Naive thymus-derived CD8-positive, alpha-beta T cell (primary cell): ENCODE results near the gene PPP1R14C. TPM values are rescaled to one million over a fixed set of nuclear protein-coding genes. Genes with fewer than 3 reads are reported as not detected.
"Not testable (repeated sequence)": the region's sequence is repeated elsewhere in the genome, so short reads cannot be mapped to it uniquely, and the experiment has no call there.

Experiments used
- ATAC-seq, 2 donors: fragments of 150-1000 bp; cut with Tn5 transposase in 1 of 2; sonication (Bioruptor Pico), chemical (Tn5 transposase) in 1 of 2; 1 replicate in 1 of 2; 2 replicates in 1 of 2; pipeline ENCODE4 v1.10.0; 2021; ENCODE audit warnings: mild to moderate bottlenecking in 2 of 2, moderate library complexity in 2 of 2
- POLR2A ChIA-PET: fragments of 350-600 bp; sonication (Branson Sonifier 250); formaldehyde crosslinking; loops from one replicate; lab custom pipeline; 2021; ENCODE audit warnings: antibody characterized with exemption; lab: Charles Lee
- DNase-seq, 10 donors: peaks; one replicate each; pipeline versions ENCODE4 v3.0.0 to v3.0.0-alpha.2; 2020 to 2022
- H3K27ac Mint-ChIP-seq, 10 donors: one replicate each; pipeline ENCODE4 v1.8.0; 2020 to 2022; ENCODE audit warnings: mild to moderate bottlenecking in 10 of 10, mixed read lengths in 10 of 10, moderate library complexity in 4 of 10, inconsistent platforms in 1 of 10
- H3K27me3 Mint-ChIP-seq, 5 donors: one replicate each; pipeline ENCODE4 v1.8.0; 2021 to 2022; ENCODE audit warnings: mixed read lengths in 5 of 5
- H3K36me3 Mint-ChIP-seq, 3 donors: one replicate each; pipeline ENCODE4 v1.8.0; 2020 to 2022; ENCODE audit warnings: mixed read lengths in 3 of 3, mild to moderate bottlenecking in 2 of 3, inconsistent platforms in 1 of 3
- H3K4me1 Mint-ChIP-seq, 4 donors: one replicate each; pipeline ENCODE4 v1.8.0; 2021 to 2022; ENCODE audit warnings: mixed read lengths in 4 of 4
- H3K4me3 Mint-ChIP-seq, 10 donors: one replicate each; pipeline ENCODE4 v1.8.0; 2020 to 2022; ENCODE audit warnings: mild to moderate bottlenecking in 10 of 10, mixed read lengths in 10 of 10, moderate library complexity in 6 of 10, inconsistent platforms in 1 of 10
- H3K9me3 Mint-ChIP-seq, 9 donors: one replicate each; pipeline ENCODE4 v1.8.0; 2020 to 2022; ENCODE audit warnings: mixed read lengths in 9 of 9, mild to moderate bottlenecking in 3 of 9, inconsistent platforms in 1 of 9, moderate library complexity in 1 of 9
- polyA plus RNA-seq, 3 donors: library from polyadenylated mRNA; unstranded; fragments of 300-500 nt; fragmentation: Illumina TruSeq; gene quantifications; one replicate each; pipeline ENCODE4 v1.2.3, GENCODE V29; 2021
- total RNA-seq, 8 experiments: library from RNA in 2 of 8; stranded (reverse) in 2 of 8; gene quantifications; one replicate each; pipeline ENCODE4 v1.2.3 and lab custom pipeline; 2021 to 2026

PPP1R14C gene
- total and polyA plus RNA-seq, 5 experiments from 2014 or later: 0.24 TPM; not detected in 4

DNA sequence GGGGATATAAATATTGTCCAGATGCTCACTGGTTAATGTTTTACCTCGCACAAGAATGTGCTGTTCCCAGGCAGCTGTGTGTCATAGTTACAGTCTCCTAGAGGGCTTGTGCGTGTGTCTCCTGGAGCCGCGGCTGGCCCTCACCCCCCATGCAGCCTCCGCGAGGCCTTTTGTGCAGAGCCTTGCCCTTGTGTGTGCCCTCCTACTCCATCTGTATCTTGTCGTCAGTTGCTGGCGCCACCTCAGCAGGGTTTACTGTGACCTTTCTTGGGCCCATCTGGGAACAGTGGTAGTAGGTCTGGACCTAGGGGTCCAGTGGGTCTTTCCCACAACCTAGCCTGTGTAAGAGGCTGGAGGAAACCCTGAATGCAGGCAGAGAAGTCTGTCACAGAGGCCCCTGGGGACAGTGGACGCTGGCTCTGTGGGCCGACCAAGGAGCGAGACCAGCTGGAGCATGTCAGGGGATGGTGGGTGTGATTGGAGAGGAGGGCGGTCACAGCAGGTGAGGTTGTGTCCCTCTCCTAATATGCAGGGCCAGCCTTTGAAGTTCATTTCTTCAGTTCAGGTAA is 35.2 kb downstream of the PPP1R14C start:
- Mint-ChIP-seq H3K27me3 (peaks cover 0 to 8% (median 4%) of the 10 kb centered on the region in 5 donors), H3K9me3 (no peaks in the 10 kb centered on the region)

DNA sequence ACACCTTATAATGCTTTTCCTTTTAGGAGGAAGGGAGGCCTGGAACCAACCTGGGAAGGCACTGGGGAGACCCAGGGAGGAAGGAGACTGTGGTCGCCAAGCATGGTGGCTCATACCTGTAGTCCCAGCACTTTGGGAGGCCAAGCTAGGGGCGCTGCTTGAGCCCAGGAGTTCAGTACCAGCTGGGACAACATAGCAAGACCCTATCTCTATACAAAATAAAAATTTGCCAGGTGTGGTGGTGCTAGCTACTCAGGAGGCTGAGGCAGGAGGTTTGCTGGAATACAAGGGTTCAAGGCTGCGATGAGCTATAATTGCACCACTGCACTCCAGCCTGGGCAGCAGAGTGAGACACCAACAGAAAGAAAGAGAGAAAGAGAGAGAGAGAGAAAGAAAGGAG is 36.2 kb downstream of the PPP1R14C start:
- H3K4me1 Mint-ChIP-seq: peaks cover 0 to 13% (median 0%) of the 10 kb centered on the region in 4 donors
- POLR2A ChIA-PET: no interaction called here
- H3K36me3 Mint-ChIP-seq: no peaks in the 10 kb centered on the region
- no peak overlapping the region for H3K4me3 Mint-ChIP-seq
- H3K27me3 Mint-ChIP-seq: peaks cover 0 to 8% (median 1%) of the 10 kb centered on the region in 5 donors
- no peak for DNase-seq
- no peaks in the 10 kb centered on the region for H3K9me3 Mint-ChIP-seq
- no peak overlapping the region for H3K27ac Mint-ChIP-seq
- ATAC-seq: no peak

More for the DNA sequence above, 35.2 kb downstream of the PPP1R14C start:
- peaks cover 0 to 7% (median 0%) of the 10 kb centered on the region in 4 donors for H3K4me1 Mint-ChIP-seq
- no peaks in the 10 kb centered on the region for H3K36me3 Mint-ChIP-seq
- POLR2A ChIA-PET: no interaction called here
- no peak overlapping the region for H3K27ac Mint-ChIP-seq
- ATAC-seq: no peak
- no peak overlapping the region for H3K4me3 Mint-ChIP-seq
- no peak for DNase-seq

DNA sequence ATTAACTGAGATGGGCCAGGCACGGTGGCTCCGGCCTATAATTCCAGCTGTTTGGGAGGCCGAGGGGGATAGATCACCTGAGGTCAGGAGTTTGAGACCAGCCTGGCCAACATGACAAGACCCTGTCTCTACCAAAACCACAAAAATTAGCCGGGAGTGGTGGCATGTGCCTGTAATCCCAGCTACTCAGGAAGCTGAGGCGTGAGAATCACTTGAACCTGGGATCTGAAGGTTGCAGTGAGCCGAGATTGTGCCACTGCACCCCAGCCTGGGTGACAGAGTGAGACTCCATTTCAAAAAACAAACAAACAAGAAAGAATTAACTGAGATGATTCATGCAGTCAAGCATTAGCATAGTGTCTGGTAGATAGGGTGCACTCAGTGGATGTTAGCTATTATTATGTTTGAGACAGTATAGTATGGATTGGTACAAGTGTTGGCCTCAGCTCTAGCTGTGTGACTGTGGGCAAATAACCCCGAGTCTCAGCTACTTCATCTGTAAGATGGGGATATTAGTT is 37.1 kb downstream of the PPP1R14C start:
- H3K27ac Mint-ChIP-seq, H3K4me3 Mint-ChIP-seq, H3K9me3 Mint-ChIP-seq, ATAC-seq, DNase-seq, H3K36me3 Mint-ChIP-seq: not testable (repeated sequence)
- POLR2A ChIA-PET: interaction anchor here (0.8 kb wide), 1 partner anchor 75 kb away, joined by 3 read pairs; no protein-coding TSS in a partner anchor
- Mint-ChIP-seq H3K4me1 (peaks cover 0 to 20% (median under 1%) of the 10 kb centered on the region in 4 donors), H3K27me3 (peaks cover 0 to 15% (median 1%) of the 10 kb centered on the region in 5 donors)

DNA sequence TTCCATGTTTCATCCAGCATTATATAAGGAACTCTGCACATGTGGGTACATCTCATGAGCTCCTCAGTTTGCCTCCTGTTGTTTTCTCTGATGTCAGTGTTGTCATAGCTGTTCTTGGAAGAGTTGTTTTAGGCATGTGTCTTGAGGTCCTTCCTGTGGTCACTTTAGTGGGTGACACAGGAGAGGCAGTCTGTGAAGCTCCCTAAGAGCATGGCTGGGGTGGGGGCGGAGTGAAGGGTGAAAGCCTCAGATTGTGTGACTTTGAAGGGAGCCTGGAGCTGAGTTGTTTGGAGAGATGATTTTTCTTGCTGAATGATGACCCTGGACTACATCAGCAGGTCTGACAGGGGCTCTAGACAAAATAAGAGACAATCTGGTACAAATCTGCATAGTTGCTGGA is 37.7 kb downstream of the PPP1R14C start:
- Mint-ChIP-seq H3K27me3 (peaks cover 0 to 19% (median 0%) of the 10 kb centered on the region in 5 donors), H3K9me3 (no peaks in the 10 kb centered on the region), H3K4me3 (no peak overlapping the region), H3K4me1 (peaks cover 0 to 26% (median under 1%) of the 10 kb centered on the region in 4 donors), H3K27ac (no peak overlapping the region), H3K36me3 (no peaks in the 10 kb centered on the region)
- DNase-seq (no peak), ATAC-seq (no peak)
- POLR2A ChIA-PET: interaction anchor here (0.6 to 0.8 kb wide), 2 partner anchors 16 to 76 kb away, joined by 3 to 4 read pairs; no protein-coding TSS in a partner anchor

DNA sequence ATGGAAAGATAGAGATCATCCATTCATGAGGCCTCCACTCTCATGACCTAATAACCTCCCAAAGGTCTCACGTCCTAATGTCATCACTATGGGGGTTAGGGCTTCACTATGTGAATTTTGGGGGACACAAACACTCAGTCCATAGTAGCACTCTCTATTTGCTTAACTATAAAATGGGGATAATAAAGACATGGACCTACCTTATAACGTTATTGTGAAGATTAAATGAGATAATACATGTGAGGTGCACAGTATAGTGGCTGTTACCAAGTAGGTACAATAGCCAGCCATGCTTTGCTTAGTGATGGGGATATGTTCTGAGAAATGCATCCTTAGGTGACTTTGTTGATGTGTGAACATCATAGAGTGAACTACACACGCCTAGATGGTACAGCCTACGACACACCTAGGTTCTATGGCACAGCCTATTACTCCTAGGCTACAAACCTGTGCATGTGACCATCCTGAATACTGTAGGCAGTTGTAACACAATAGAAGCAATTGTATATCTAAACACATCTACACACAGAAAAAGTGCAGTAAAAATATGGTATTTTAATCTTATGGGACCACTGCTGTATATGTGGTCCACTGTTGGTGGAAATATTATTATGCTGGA is 39.7 kb downstream of the PPP1R14C start:
- Mint-ChIP-seq H3K27me3 (peaks cover 0 to 23% (median 0%) of the 10 kb centered on the region in 5 donors), H3K9me3 (peaks cover 0 to under 1% (median 0%) of the 10 kb centered on the region in 9 donors), H3K4me1 (peaks cover 0 to 28% (median under 1%) of the 10 kb centered on the region in 4 donors), H3K4me3 (no peak overlapping the region), H3K27ac (no peak overlapping the region), H3K36me3 (no peaks in the 10 kb centered on the region)
- POLR2A ChIA-PET: no interaction called here
- no peak for DNase-seq
- no peak for ATAC-seq

DNA sequence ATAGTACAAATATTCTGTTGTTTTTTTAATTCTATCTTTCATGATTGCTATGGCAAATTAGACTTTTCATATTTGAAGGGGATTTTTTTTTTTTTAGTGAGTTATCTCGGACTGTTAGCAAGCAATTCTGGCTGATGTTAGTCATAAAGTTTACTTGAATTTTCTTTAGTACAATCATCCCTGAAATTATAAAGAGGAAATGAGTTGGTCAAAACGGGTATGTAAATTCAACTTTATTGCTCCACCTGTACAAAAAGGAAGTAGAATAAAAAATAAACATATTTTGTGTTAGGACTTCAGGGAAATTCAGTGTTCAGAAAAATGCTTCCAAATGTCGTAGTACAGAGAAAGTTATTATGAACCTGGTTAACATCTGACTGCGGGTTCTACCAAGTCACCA is 40.3 kb downstream of the PPP1R14C start:
- POLR2A ChIA-PET: no interaction called here
- Mint-ChIP-seq H3K4me1 (peaks cover 0 to 28% (median under 1%) of the 10 kb centered on the region in 4 donors), H3K9me3 (peaks cover 0 to 6% (median 0%) of the 10 kb centered on the region in 9 donors), H3K4me3 (no peak overlapping the region), H3K27ac (no peak overlapping the region), H3K27me3 (peaks cover 0 to 23% (median 0%) of the 10 kb centered on the region in 5 donors), H3K36me3 (no peaks in the 10 kb centered on the region)
- no peak for DNase-seq
- ATAC-seq: no peak

DNA sequence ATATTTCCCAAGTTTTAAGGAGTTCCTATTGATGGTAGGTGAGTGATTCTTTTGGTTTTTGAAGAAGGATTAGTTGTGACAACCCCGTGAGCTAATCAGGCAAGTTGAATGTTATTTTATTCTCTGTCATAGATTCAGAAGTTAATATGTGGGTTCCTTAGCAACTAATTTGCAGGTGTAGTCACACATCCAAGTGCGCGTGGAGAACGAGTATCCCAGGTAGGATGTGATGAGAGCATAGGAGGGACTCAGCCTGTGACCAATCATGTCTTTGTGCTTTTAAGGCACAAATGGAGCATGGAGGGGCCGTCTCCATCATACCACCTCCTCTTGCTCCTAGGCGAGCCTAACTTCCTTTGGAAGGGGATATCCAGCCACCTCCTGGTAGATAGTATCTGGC is 41.1 kb downstream of the PPP1R14C start:
- Mint-ChIP-seq H3K4me1 (peaks cover 0 to 28% (median under 1%) of the 10 kb centered on the region in 4 donors), H3K27me3 (peaks cover 0 to 21% (median 0%) of the 10 kb centered on the region in 5 donors), H3K9me3 (peaks cover 0 to 7% (median 0%) of the 10 kb centered on the region in 9 donors), H3K36me3 (no peaks in the 10 kb centered on the region), H3K4me3 (no peak overlapping the region), H3K27ac (no peak overlapping the region)
- POLR2A ChIA-PET: no interaction called here
- ATAC-seq: no peak
- no peak for DNase-seq

DNA sequence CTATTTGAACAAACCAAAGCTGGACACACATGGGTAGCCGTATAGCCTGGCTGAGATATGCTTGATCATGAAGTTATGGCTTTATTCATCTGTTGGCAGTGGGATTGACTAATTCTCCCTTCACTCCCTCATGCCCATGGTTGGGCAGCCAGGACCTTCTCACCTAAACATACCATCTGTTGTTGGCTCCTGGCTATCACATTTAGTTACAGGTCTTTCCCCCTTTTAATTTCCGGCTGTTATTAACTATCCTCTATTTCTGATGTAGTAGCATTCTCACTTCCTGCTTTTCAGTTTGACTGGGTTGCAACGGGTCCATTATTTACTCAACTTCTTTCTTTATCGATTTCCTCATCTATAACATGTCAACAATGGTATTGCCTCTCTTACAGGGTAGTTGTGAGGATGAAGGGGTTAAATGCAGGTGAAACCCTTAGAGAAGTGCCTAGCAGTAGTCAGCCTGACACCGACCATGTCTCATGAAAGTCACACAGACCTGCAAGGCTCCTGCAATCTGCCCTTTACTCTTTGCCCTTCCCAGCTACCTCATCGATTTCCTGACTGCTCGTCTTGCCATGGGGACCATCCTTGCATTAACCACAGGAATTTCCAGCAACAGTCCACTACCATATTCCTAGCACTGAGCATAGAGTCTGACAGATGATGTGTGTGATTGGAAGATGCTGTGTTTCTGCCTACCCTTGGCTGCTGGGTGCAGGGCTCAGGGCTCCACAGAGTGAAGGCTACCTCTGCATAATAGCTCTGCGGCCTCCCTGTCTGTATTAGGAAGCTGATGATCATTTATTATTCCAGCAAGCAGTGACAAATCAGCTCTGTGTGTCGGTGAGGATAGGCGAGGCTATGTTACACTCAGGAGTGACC is 42.2 kb downstream of the PPP1R14C start:
- H3K36me3 Mint-ChIP-seq: no peaks in the 10 kb centered on the region
- peaks cover 0 to 22% (median 3%) of the 10 kb centered on the region in 5 donors for H3K27me3 Mint-ChIP-seq
- no peak for ATAC-seq
- DNase-seq: no peak
- POLR2A ChIA-PET: no interaction called here
- peaks cover 0 to 28% (median under 1%) of the 10 kb centered on the region in 4 donors for H3K4me1 Mint-ChIP-seq
- no peak overlapping the region for H3K27ac Mint-ChIP-seq
- H3K4me3 Mint-ChIP-seq: no peak overlapping the region
- H3K9me3 Mint-ChIP-seq: peaks cover 0 to 7% (median 0%) of the 10 kb centered on the region in 9 donors

DNA sequence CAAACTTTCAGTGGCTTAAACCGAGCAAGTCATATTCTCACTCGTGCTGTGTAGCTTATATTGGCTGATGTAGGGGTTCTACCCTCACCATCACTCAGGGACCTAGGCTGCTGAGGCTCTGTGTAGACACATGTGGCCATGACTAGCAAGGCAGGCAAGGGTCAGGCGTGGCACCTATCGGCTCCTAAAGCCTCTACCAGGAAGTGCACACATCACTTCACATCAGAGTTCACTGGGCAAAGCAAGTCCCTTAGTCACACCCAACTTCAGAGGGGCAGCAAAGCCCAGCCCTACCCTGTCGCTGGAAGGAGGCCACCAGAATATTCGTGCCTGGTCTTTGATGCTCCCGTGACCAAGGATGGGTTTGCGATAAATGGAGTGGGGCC is 42.9 kb downstream of the PPP1R14C start:
- POLR2A ChIA-PET: no interaction called here
- H3K27me3 Mint-ChIP-seq: peaks cover 0 to 23% (median 5%) of the 10 kb centered on the region in 5 donors

DNA sequence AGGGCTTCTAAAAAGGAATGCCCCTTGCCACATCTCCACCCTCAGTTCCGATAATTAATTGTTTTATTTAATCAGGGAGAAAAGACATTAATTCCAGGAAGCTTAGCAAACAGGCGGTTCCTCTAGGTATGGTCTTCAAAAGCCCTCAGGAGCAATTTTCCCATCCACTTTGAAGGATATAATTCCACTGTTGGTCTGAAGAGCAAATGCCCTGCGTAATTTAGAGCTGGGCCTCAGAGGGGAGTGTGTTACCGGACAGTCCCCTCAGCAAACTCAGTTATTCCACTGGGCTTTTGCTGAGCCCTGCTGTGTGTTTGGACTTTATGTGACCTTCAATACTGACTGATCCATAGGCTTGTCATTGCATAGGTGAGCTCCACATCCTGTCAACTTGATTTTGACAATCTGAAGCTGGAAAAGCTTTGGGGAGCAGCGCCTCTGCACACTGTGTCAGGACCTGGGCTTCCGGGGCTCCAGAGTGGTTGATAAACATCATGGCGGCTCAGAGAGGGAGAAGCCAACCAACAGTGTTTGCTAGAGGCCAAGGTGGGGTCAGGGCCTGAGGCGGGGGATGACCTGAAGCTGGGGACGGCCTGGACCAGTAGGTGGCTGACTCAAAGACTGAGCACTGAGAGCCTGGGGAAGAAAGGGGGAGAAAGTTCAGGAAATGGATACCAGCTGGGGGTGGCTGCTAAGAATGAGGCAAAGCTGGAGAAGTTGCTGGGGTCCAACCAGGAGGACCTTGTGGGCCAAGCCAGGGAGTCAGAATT is 43.5 kb downstream of the PPP1R14C start:
- peaks cover 0 to 28% (median under 1%) of the 10 kb centered on the region in 4 donors for H3K4me1 Mint-ChIP-seq
- no peak overlapping the region for H3K27ac Mint-ChIP-seq
- ATAC-seq: no peak
- no peaks in the 10 kb centered on the region for H3K36me3 Mint-ChIP-seq
- peaks cover 0 to 7% (median 0%) of the 10 kb centered on the region in 9 donors for H3K9me3 Mint-ChIP-seq
- peaks cover 0 to 27% (median 6%) of the 10 kb centered on the region in 5 donors for H3K27me3 Mint-ChIP-seq
- no peak overlapping the region for H3K4me3 Mint-ChIP-seq
- no peak for DNase-seq
- POLR2A ChIA-PET: no interaction called here

More for the DNA sequence above, 42.9 kb downstream of the PPP1R14C start:
- Mint-ChIP-seq H3K36me3 (no peaks in the 10 kb centered on the region), H3K4me1 (peaks cover 0 to 28% (median under 1%) of the 10 kb centered on the region in 4 donors), H3K4me3 (no peak overlapping the region), H3K9me3 (peaks cover 0 to 7% (median 0%) of the 10 kb centered on the region in 9 donors), H3K27ac (no peak overlapping the region)
- ATAC-seq (no peak), DNase-seq (no peak)

DNA sequence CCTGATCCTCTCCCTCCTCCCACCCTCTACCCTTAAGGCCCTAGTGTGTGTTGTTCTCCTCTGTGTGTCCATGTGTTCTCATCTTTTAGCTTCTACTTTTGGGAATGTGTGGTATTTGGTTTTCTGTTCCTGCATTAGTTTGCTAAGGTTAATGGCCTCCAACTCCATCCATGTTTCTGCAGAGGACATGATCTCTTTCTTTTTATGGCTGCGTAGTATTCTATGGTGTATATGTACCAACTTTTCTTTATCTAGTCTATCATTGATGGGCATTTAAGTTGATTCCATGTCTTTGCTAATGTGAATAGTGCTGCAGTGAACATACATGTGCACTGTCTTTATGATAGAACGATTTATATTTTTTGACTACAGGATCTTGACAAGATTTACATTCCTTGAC is 44.6 kb downstream of the PPP1R14C start:
- H3K36me3 Mint-ChIP-seq, ATAC-seq, H3K9me3 Mint-ChIP-seq, POLR2A ChIA-PET, DNase-seq, H3K27ac Mint-ChIP-seq, H3K4me3 Mint-ChIP-seq: not testable (repeated sequence)
- Mint-ChIP-seq H3K4me1 (peaks cover 0 to 27% (median under 1%) of the 10 kb centered on the region in 4 donors), H3K27me3 (peaks cover 3 to 32% (median 6%) of the 10 kb centered on the region in 5 donors)

DNA sequence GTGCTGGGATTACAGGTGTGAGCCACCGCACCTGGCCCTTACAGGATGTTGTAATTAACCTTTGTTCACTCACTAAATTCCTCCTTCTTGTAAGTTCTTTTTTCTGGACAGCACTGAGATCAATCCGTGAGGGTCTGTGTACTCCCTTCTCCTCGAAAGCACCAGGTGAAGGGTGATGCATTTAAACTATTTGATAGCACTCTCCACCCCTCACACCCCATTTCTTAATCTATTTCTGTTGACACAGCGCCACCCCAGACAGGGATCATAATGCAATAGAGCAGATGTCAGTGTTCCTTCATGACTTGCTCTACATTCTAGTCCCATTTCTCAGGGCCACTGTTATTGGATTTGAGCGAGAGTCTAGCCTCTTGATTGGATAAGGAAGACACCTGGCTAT is 46.3 kb downstream of the PPP1R14C start:
- ATAC-seq (no peak), DNase-seq (no peak)
- Mint-ChIP-seq H3K27me3 (peaks cover 8 to 44% (median 8%) of the 10 kb centered on the region in 5 donors), H3K36me3 (no peaks in the 10 kb centered on the region), H3K27ac (no peak overlapping the region), H3K4me3 (no peak overlapping the region), H3K9me3 (peaks cover 0 to 7% (median 0%) of the 10 kb centered on the region in 9 donors), H3K4me1 (peaks cover 0 to 15% (median under 1%) of the 10 kb centered on the region in 4 donors)
- POLR2A ChIA-PET: no interaction called here
